CD4-positive, alpha-beta T cell treated with Interleukin-1 beta for 1 hour (primary cell): Measurements from ENCODE around the gene CYSLTR2.
A peak's percentile ranks its signal among the peaks of the same experiment; 100 is the strongest.

ENCODE experiments used
- DNase-seq, 2 donors: peaks; one replicate each; pipeline ENCODE4 v3.0.0-alpha.2; 2020 to 2022

The CYSLTR2 gene, protein sequence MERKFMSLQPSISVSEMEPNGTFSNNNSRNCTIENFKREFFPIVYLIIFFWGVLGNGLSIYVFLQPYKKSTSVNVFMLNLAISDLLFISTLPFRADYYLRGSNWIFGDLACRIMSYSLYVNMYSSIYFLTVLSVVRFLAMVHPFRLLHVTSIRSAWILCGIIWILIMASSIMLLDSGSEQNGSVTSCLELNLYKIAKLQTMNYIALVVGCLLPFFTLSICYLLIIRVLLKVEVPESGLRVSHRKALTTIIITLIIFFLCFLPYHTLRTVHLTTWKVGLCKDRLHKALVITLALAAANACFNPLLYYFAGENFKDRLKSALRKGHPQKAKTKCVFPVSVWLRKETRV

DNA sequence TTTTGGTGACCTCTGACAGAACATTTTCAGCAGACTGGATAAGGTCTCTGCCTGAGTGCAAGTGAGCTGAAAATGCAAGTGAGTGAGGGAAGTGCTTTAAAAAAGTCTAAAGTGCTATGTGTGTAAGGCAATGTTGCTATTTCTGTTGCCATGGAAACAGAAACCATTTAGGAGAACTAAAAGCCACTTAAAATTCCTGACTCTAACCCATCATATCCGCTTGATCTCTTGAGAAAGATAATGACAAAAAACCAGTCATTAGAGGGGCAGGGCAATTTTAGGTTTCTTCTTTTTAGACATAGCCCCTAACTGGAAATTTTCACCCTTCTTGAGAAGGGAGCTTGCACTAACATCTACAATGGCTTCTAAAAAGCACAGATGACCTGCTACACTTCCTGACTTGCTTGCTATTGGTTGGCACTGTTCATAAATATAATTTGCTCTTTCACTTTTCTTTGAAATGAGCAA, at the start of gene CYSLTR2:
TSS of gene CYSLTR2 (plus strand) at position 458 of the 468 bp plus-strand sequence. CDS start 52,889 bp downstream, outside the sequence.
- peak; percentile 66 to 83 for DNase-seq

DNA sequence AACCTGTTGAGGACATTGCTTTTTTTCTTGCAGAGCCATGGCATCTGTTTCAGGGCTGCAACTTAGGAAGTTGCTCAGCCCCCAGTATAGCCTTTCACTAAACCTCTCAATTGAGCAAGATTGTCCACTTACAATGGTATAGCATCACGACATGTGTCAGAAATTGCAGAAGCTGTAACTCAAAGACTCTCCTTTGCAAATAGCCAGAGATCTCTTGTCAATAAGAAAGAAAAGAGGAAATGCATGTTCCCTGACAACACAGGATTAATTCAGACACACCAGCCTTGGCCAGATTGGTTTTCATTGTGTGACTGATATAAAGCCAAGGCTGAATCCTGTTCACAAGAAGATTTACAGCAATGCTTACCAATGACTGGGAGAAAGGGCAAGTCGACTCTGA, 38.7 kb upstream of the CYSLTR2 start:
- no peak for DNase-seq

DNA sequence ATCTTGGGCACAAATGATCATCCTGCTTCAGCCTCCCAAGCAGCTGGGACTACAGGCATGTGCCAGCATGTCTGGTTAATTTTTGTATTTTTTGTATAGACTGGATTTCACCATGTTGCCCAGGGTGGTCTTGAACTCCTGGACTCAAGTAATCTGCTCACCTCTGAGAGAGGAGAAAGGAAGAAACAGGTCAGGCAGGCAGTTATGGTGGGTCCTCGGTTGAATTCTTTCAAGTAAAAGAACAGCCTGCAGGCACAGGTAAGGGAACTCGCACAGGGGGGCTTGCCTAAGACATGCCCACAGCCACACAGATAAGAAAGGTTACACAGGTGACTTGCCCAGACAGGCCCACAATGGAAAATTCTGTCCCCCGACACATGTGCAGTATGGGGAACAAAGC, 34.8 kb upstream of the CYSLTR2 start:
- no peak for DNase-seq

DNA sequence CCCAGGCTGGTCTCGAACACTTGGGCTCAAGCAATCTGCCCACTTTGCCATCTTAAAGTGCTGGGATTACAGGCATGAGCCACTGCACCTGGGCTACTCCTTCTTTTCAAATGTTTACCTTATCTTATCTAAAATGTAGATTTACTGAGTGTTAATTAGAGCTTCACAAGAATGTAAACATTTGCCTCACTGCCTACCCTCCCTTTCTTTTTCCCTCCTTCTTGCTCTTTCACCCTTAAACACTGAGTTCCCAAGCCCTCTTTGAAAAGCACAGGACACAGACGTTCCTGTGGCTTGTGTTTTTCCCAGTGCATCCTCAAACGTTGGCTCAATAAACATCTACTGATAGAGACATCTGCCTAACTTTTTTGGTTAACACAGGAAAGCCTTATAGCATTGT, 32.7 kb upstream of the CYSLTR2 start:
- no peak for DNase-seq

GRCh38 chr13:48624016-48624415, 29.7 kb upstream of the CYSLTR2 start:
- DNase-seq: no peak

GRCh38 chr13:48624858-48625257, 28.9 kb upstream of the CYSLTR2 start:
- DNase-seq: peak in 1 of 2 donors; percentile 5

DNA sequence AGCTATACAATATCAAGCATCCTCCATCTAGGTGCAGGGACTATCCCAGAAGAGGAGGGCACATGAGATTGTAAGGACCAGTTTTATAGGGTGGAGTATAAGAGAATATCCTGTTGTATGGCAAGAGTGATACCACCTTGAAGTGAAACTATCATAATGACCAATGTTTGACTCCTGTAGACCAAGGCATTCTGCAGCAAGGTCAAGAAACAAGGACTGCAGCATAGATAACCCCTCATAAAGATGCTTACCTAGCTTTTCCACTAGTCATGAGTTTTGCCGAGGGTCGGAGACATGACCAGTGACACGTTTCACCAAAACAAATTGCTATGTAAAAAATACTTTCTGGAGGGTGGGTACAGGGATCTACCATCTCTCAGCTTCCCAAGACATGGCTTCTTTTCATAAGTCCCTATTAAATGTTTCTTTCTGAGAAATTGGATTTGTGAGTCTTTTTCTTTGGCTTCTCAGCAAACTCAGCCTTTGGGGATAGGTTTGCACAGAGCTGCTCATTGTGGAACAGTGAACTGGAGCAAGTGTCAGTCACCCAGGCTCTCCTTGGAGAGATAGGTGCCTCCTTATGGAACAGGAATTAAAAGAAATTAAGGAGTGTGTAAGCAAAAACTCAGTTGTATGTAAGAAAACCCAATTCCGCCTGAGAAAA, 28.2 kb upstream of the CYSLTR2 start:
- no peak for DNase-seq

GRCh38 chr13:48626077-48626449, 27.7 kb upstream of the CYSLTR2 start:
- no peak for DNase-seq

DNA sequence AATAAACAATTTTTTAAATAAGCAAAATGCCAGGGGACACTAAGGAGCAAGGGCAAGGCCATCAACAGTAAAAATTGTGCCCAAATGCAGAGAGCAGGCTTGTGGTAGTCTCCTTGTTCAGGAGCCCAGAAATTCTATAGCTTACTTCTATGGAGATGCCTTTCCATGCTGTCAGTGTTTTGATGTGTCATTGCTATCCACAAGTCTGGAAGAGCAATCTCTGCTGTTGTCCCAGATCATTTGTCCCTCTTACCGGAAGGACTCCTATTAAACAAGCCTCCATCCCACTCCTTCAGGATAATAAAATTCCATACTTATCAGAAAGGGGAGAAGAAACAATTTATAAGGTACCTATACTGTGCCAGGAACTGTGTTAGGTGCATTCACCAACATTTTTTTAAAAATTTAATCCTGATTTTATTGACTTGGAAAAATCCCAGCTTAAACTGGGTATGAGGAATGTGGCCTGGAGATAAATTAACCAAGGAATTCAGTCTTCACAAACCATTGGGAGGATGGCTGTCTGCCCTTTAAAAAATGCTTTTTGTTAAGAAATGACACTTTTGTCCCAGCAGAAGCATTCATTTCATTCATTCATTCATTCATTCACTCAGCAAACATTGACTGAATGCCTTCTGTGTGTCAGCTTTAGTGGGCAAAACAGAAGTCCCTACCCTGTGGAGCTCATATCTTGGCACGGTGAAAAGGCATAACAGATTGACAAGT, 26.8 kb upstream of the CYSLTR2 start:
- no peak for DNase-seq

DNA sequence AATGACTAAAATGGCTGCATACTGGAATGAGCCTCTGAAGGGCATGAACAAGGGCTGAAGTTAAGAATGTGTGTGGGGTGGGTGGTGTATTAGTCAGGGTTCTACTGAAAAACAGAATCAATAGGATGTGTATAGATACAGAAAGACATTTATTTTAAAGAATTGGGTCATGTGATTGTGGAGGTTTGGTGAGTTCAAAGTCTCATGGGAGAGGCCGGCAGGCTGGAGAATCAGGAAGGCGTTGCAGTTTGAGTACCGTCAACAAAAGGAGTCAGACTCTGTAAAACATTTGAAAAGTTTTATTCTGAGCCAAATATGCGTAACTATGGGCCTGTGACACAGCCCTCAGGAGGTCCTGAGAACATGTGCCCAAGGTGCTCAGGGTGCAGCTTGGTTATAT, 24.5 kb upstream of the CYSLTR2 start:
- DNase-seq: no peak

GRCh38 chr13:48630291-48630690, 23.4 kb upstream of the CYSLTR2 start:
- DNase-seq: no peak

DNA sequence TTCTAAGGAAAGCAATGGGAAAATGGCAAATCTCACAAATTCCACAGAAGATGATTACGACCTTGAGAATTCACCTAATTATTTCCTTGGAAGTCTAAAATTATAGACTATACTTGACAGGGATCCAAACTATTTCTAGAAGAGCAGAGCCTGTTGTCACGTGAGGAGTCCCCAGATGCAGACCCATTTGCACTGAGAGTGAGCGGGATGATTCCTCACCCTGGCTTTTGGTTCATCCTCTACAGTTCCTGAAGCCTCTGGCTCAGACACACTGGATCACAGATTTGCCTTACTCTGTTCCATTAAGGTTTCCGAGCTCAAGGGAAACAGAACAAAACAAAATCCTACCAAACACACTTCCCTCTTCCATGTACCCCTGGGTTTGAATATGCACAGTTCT, 23.0 kb upstream of the CYSLTR2 start:
- DNase-seq: no peak

DNA sequence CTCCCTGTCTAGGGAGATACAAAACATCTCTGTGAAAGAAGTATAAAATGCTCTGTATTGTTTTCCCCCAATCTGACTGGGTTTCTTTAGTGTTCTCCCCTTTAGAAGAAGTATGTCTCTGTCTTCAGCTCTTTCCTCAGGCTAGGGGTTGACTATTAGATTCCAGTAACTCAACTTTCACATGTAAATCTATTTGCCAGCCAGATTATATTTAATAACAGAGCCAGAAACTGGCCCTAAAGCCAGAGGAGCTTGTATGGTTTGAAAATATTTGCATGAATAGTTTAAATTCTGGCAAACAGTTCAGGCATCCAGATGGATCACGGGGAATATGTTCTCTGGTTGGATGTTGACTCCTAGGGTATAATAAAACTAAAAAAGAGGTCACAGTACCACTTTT, 22.3 kb upstream of the CYSLTR2 start:
- no peak for DNase-seq

- no peak for DNase-seq
Observed at GRCh38 chr13:48633700-48634099, 20.0 kb upstream of the CYSLTR2 start.

GRCh38 chr13:48634636-48635035, 19.1 kb upstream of the CYSLTR2 start:
- no peak for DNase-seq

DNA sequence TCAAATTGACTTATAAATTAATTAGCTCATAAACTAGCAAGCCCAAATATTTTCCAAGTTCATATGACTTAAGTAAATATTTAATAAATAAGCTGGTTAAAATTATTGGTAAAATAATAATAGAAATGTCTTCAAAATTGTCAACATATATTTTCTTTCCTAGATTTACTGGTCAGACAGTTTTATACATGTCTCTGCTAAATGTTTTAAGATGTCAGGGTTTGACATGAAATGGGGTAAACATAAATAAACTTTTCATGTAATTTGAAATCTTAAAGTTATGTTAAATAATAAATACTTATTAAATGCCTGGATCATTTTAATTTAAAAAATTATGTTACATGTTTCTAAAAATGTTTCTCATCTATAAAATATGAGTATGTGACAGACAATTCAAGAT, 18.3 kb upstream of the CYSLTR2 start:
- no peak for DNase-seq

DNA sequence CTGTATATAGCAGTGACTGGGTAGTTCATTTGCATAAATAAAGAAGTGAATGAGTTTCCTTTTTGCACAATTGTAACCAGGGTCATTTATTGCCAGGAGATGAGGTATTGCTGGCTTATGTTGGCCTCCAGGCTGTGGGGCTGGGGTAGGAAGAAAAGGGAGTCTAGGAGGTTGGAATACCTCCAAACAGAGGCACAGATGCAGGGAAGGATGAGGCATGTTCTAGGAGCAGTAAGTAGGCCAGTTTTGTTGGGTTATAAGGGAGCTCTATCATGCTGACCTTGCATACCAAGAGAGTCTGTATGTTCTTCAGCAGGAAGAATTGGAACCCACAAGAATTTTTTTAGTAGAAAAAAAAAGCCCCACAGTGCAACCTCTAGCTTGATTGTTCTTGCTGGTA, 17.2 kb upstream of the CYSLTR2 start:
- no peak for DNase-seq

- DNase-seq: no peak
Observed at GRCh38 chr13:48637601-48638000, 16.1 kb upstream of the CYSLTR2 start.

DNA sequence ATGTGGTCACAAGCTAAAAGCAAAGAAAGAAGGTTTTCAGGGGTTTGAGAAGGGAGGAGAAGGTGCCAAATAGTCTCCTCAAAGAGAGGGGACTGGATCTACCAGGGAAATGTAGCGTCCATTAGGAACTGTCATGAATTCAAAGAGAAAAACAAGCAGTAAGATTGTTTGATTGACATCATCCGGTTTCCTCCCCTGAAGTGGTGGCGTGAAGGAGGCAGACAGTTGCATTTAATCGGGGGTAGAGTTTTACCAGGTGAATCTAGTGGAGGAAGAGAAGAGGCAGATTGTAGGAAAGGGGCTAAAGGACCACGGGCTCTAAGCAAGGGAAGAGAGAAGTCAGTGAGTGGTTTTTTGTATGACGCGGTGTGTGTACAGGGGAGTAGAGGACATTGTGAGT, 13.0 kb upstream of the CYSLTR2 start:
- DNase-seq: no peak

DNA sequence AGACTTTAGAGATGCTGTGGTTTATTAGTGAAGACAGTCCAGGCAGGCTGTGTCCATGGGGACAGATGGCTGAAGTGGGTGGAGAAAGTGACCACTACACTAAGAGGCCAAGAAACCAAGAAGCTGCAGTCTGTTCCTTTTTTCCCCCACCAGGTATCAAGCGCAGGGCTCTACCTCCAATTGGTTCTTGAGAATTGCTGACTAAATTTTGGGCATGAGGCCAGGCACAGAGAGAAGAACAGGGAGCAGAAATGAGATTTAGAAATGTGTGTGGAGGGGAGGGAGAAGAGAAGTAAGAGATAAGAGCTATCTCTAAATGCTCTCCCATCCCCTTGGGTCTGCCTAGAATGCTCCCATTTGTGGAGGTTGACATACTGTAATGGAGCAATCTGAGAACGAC, 12.3 kb upstream of the CYSLTR2 start:
- no peak for DNase-seq

DNA sequence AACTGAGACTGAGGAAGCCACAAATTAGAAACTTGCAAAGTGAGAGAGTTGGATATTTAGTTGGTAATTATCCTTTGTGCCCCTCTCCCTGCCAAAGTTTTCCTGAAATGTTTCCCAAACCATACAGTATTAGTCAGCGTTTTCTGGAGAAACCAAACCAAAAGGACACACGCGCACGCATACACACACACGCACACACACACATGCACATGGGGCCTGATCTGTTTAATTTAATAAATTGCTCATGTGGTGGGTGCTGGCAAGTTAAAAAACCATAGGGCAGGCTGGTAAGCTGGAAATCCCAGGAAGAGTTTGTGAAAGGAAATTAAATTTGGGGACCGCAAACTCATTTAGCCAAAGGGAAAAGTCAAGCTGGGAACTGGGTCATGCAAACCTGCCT, 11.7 kb upstream of the CYSLTR2 start:
- DNase-seq: no peak

GRCh38 chr13:48643159-48643558, 10.6 kb upstream of the CYSLTR2 start:
- DNase-seq: no peak

- no peak for DNase-seq
Observed at GRCh38 chr13:48644141-48644540, 9.6 kb upstream of the CYSLTR2 start.

- no peak for DNase-seq
Observed at GRCh38 chr13:48644951-48645350, 8.8 kb upstream of the CYSLTR2 start.
